Right lobe of liver (tissue), 6 donors: ENCODE data around the gene AHSP. TPM values are rescaled to one million over a fixed set of nuclear protein-coding genes. Genes with fewer than 3 reads are reported as not detected.

Experiments used
- ATAC-seq, 4 donors: fragments of 200-7000 bp; cut with Tn5 transposase; one replicate each; pipeline ENCODE4 v1.9.1; 2020; ENCODE audit warnings: mild to moderate bottlenecking in 4 of 4, moderate library complexity in 4 of 4
- DNase-seq, 3 donors: peaks; one replicate each; pipeline ENCODE4 v3.0.0-alpha.2; 2020
- H3K27ac ChIP-seq, 3 donors: fragments of 200-600 bp; one replicate each; pipeline ENCODE4 v1.8.0; 2022
- H3K27me3 ChIP-seq, 2 donors: fragments of 200-600 bp; one replicate each; pipeline ENCODE4 v1.8.0; 2022
- H3K36me3 ChIP-seq, 4 donors: fragments of 200-600 bp; sonication (generic) in 1 of 4; one replicate each; pipeline versions ENCODE4 v1.5.1 to v1.8.0; 2017 to 2022; ENCODE audit warnings: control low read depth in 1 of 4
- H3K4me1 ChIP-seq, 4 donors: fragments of 200-600 bp; sonication (generic) in 1 of 4; one replicate each; pipeline versions ENCODE4 v1.5.1 to v1.8.0; 2017 to 2022; ENCODE audit warnings: control low read depth in 1 of 4
- H3K4me3 ChIP-seq, 3 donors: fragments of 200-600 bp; one replicate each; pipeline ENCODE4 v1.8.0; 2022
- H3K9me3 ChIP-seq, 4 donors: fragments of 200-600 bp; sonication (generic) in 1 of 4; one replicate each; pipeline versions ENCODE4 v1.5.1 to v1.8.0; 2017 to 2022; ENCODE audit warnings: control low read depth in 1 of 4
- POLR2A ChIP-seq: fragments of 450-650 bp; IDR thresholded peaks from one replicate; pipeline ENCODE4 v1.6.1; 2017; ENCODE audit warnings: antibody characterized with exemption, mild to moderate bottlenecking
- WGBS: methylation state at CpG from one replicate; pipeline ENCODE4 v1.1.6; 2018; ENCODE audit warnings: low coverage, low lambda C conversion rate; ENCODE audit not compliant: insufficient coverage; ENCODE audit errors: missing lambda C conversion rate; 5-methylcytosine and 5-hydroxymethylcytosine counted together
- intact Hi-C, 2 donors: fragments of 100-400 bp; cut with DNase I; formaldehyde crosslinking; loops; one replicate each; pipeline versions ENCODE4 v1.11.2 to v1.14.1; 2022
- total RNA-seq, 6 experiments: library from RNA; depleted of rRNA in 2 of 6; stranded (reverse); fragments of >200 nt in 2 of 6; fragmentation: NEBNext Ultra II Directional in 3 of 6; extraction: Animal tissue kit (Norgen Biotek cat#: 25700) in 3 of 6; gene quantifications; one replicate each; pipeline versions ENCODE4 v1.1.0 to v1.2.4, GENCODE V29; 2016 to 2023
- TF ChIP-seq, protein P1 (sequence below), 4 donors: fragments of 200-600 bp in 3 of 4; fragments of 450-650 bp in 1 of 4; IDR thresholded peaks; one replicate each; pipeline versions ENCODE4 v1.5.1 to v1.8.0; 2016 to 2022; ENCODE audit warnings: antibody characterized with exemption in 4 of 4, mild to moderate bottlenecking in 2 of 4
- donor health status: DM: no; HTN: yes; CAD: no.
- donor health status: DM: no; HTN: no; CAD: no.
- donor health status: DM: no; HTN: no; CAD: no.
- donor health status: DM: no; HTN: yes; CAD: no.
- donor health status: DM: no; HTN: yes; CAD: no.

Gene AHSP
- total RNA-seq, 6 experiments from 2014 or later = 0.95 to 7.3 (median 3.0) TPM; not detected in 2

DNA sequence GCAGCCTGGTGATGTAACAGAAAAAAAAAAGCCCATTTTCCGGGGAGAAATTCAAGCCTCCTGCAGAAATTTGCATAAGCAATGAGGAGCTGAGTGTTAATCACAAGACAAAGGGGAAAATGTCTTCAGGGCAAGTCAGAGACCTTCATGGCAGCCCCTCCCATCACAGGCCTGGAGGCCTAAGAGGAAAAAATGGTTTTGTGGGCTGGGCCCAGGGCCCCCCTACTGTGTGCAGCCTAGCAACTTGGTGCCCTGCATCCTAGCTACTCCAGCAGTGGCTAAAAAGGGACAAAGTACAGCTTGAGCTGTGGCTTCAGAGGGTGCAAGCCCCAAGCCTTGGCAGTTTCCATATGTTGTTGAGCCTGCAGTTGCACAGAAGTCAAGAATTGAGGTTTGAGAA is 49.7 kb downstream of the AHSP start:
- Histone ChIP-seq H3K36me3 (no peaks in the 10 kb centered on the region), H3K27ac (no peak overlapping the region), H3K4me3 (no peak overlapping the region), H3K27me3 (no peaks in the 10 kb centered on the region), H3K9me3 (no peaks in the 10 kb centered on the region), H3K4me1 (no peaks in the 10 kb centered on the region)
- intact Hi-C loops = no loop called here
- no peak for ATAC-seq
- DNase-seq = no peak
- WGBS = 55% methylated on average over 1 of the region's 1 CpG
- TF ChIP-seq, protein P1, sequence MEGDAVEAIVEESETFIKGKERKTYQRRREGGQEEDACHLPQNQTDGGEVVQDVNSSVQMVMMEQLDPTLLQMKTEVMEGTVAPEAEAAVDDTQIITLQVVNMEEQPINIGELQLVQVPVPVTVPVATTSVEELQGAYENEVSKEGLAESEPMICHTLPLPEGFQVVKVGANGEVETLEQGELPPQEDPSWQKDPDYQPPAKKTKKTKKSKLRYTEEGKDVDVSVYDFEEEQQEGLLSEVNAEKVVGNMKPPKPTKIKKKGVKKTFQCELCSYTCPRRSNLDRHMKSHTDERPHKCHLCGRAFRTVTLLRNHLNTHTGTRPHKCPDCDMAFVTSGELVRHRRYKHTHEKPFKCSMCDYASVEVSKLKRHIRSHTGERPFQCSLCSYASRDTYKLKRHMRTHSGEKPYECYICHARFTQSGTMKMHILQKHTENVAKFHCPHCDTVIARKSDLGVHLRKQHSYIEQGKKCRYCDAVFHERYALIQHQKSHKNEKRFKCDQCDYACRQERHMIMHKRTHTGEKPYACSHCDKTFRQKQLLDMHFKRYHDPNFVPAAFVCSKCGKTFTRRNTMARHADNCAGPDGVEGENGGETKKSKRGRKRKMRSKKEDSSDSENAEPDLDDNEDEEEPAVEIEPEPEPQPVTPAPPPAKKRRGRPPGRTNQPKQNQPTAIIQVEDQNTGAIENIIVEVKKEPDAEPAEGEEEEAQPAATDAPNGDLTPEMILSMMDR (IDR thresholded peaks at IDR 0.05) = no peak
- TF ChIP-seq POLR2A = no peak

Other genes with a start within 250 kb of the AHSP start
- gene ITGAX, start 172.7 kb upstream of the AHSP start, total RNA-seq = 10 to 100 TPM in 1 of 6 experiments, 1 to 10 TPM in 5; 2.0 to 15.3 (median 5.2) TPM
- 1 to 10 TPM in 1 of 6 experiments, under 1 TPM in 3, not detected in 2; 0.13 to 2.0 (median 0.69) TPM for gene ITGAD, start 134.6 kb upstream of the AHSP start, total RNA-seq
- gene COX6A2, start 99.5 kb upstream of the AHSP start, total RNA-seq = 1 to 10 TPM in 4 of 6 experiments, not detected in 2; 4.1 to 6.0 (median 4.6) TPM
- gene ZNF843, start 85.1 kb upstream of the AHSP start, total RNA-seq = under 1 TPM; 0.19 to 0.68 (median 0.36) TPM
- 10 to 100 TPM in 3 of 6 experiments, 1 to 10 TPM in 3; 3.9 to 20.9 (median 11.0) TPM for gene ARMC5, start 68.4 kb upstream of the AHSP start, total RNA-seq
- 1 to 10 TPM; 1.9 to 7.9 (median 6.7) TPM for gene TGFB1I1, start 55.7 kb upstream of the AHSP start, total RNA-seq
- under 1 TPM in 3 of 6 experiments, not detected in 3; 0.07 to 0.14 (median 0.12) TPM for gene SLC5A2, start 44.8 kb upstream of the AHSP start, total RNA-seq
- 10 to 100 TPM; 35.8 to 70.3 (median 54.5) TPM for gene RUSF1, start 19.5 kb upstream of the AHSP start, total RNA-seq